ENCODE results near the gene MYO18B.

The MYO18B gene

DNA sequence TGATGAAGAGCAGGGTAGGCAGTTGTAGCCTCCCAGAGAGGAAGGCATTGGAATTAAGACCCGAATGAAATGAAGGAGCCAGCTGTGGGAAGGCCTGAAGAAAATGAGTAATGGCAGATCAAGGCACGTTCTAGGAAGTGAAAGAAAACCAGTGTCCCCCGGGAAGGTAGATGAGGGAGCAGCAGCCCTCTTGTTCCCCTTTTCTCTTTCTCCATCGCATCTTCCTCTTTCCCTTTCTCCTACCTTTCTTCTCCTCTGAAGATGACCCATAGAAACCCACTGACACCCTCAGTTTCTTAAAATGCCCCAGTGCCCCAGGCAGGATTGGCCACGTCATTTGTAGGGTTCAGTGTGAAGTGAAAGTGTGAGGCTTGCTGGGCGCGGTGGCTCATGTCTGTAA, 254.7 kb downstream of the MYO18B start:
- no peak for DNase-seq (ENCODE audit: low spot score)

DNA sequence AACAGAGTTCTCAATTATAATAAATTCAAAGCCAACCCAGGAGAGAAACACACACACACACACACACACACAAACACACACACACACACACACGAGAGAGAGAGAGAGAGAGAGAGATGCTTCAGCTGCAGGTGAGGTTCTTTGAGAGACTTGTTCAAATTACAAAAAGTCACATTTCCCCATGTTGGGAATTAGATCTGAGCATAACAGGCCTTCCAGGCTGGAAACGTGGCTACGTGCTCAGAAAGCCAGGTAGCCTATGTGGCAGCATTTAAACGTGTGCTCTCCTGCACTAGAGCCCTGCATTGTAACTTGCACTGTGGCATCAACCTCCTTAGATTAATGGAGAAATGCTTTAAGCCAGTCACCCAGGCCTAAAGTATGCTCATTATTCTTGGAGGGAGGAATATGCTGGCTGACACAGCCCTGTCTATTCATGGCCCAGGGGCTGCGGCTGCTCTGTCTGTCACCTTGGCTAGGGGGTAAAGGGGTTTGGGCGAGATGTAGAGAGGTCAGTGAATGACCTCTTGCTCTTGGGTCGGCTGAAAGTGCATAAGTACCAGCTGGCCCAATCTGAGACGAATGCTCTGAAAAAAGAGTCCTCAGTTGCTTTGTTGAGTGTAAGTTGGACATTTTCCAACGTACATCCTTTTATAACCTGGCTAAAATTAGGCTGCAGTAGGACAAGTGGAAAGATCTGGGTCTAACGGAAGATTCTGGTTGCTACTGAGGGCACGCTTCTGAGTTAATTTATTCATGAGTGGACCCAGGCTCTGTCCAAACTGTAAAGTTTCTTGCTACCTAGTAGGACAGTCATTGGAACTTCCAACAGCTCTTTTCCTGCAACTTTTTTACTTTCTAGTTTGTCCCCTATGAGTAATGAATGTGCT, 256.1 kb downstream of the MYO18B start:
- DNase-seq (ENCODE audit: low spot score), result no peak

DNA sequence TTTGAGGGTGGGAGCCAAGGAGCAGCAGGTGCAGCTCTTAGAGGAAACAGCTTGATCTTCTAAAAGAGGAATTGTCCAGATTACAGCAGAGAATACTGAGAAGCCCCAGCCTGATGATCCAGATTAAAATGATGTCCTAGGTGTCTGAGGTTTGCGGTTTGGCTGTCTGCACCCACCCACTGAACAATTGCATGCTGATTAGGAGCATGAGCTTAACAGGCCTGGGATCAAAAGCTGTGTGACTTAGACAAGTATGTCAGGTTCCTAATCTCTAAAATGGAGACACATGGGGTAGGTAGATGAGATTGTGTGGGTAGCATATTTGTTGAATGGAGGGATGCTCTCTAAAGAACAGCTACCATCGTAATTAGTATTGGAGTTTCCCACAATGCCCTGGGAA, 260.5 kb downstream of the MYO18B start:
- DNase-seq (ENCODE audit: low spot score), result no peak

- no peak for DNase-seq (ENCODE audit: low spot score)
Measured at GRCh38 chr22:26004477-26004876, 262.5 kb downstream of the MYO18B start.

- DNase-seq (ENCODE audit: low spot score), result no peak
Measured at GRCh38 chr22:26008587-26008986, 266.6 kb downstream of the MYO18B start.

GRCh38 chr22:26016916-26017315, 274.9 kb downstream of the MYO18B start:
- no peak for DNase-seq (ENCODE audit: low spot score)

DNA sequence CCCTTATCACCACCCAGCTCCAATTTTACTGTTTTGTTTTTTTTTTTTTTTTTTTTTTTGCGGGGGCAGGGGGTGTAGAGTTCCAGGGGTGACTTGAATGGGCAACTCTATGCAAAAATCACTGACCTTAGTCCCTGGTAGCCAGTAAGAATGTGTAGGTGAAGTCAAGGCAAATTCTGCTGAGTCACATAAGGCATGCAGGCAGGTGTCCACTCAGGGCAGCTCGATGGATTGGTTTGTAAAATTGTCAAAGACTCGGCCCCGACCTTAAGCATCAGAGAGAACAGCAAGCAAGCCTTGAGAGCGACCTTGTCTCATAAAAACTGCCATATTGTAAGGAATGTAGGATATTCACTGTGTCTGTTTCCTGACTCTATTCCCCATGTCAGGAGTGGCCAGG, 275.9 kb downstream of the MYO18B start:
- no peak for DNase-seq (ENCODE audit: low spot score)

DNA sequence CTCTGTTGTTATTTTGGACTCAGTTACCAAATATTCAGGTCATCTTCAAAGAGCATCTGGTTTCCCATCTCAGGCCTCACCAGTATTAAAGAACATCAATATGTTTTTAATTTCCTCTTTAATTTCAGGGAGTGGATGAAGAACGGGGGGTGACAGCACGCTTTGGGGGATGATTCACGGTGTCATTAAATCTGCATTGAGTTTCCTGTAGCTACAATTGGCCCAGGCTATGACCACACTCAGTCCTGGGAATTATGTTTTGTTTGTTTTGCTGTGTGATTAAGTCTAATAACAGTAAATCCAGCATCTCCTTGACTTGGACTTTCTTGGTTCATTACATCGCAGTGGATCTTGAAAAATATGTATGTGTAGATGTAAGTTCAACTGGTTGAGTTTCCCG, 277.6 kb downstream of the MYO18B start:
- DNase-seq (ENCODE audit: low spot score), result no peak

- DNase-seq (ENCODE audit: low spot score), result no peak
Measured at GRCh38 chr22:26021516-26021915, 279.5 kb downstream of the MYO18B start.

DNA sequence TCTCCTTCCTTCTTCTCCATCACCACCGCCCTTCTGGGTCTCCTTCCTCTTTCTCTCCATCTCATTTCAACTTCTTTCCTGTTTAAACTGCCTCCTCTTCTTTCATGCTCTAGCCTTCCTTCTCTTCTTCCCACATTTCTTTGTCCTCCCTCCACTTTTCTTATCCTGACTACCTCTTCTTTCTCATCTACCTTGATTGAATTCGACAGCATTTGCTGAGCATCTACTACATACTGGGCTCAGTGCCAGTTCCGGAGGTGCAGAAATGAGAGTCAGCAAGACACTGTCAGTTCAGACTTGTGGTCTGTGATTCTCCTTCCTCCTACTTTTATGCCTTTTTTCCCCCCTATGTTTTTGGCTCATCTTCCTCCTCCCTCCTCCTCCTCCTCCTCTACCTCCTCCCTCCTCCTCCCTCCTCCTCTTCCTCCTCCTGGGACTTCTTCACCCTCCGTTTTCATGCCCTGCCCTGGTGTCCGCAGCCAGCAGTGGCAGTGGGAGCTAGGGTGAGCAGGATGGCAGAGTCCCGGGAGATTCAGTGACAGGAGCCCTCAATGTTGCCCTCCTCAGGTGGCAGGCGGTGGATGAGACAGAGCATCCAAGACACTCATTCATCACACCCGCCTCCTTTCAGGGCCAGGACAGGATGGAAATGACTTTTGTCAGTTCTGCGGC, 281.3 kb downstream of the MYO18B start:
- no peak for DNase-seq (ENCODE audit: low spot score)

- DNase-seq (ENCODE audit: low spot score), result no peak
Measured at GRCh38 chr22:26025626-26026025, 283.6 kb downstream of the MYO18B start.

- no peak for DNase-seq (ENCODE audit: low spot score)
Measured at GRCh38 chr22:26027341-26027740, 285.4 kb downstream of the MYO18B start.

GRCh38 chr22:26031641-26032040, 289.7 kb downstream of the MYO18B start:
- DNase-seq (ENCODE audit: low spot score), result no peak

DNA sequence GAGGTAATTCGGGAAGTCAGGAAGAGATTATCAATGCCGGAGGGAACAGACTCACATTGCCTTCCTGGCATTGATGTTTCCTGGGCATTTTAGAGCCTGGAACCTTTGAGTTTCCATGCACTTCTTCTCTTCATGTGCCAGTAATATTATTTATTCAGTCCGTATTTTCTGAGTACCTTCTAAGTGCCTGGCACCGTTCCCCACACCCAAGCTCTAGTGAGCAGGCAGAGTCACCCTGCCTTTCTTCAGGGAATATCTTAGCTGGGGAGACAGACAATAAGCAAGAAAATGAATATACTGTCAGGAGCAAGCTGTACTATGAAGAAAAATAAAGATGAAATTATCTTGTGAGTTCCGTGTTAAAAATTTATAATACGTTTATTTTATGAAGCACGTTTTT, 291.1 kb downstream of the MYO18B start:
- no peak for DNase-seq (ENCODE audit: low spot score)

DNA sequence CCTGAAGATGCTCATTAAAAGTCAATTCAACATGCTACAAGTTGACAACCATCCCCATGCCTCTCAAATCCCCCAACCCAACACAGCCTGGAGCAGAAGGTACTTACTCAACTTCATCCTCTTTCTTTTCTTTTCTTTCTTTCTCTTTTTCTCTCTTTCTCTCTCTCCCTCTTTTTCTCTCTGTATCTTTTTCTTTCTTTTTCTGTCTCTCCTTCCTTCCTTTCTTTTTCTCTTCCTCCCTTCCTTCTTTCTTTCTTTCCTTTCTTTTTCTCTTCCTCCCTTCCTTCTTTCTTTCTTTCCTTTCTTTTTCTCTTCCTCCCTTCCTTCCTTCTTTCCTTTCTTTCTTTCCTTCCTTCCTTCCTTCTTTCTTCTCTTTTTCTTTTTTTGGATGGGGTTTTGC, 291.6 kb downstream of the MYO18B start:
- no peak for DNase-seq (ENCODE audit: low spot score)

DNA sequence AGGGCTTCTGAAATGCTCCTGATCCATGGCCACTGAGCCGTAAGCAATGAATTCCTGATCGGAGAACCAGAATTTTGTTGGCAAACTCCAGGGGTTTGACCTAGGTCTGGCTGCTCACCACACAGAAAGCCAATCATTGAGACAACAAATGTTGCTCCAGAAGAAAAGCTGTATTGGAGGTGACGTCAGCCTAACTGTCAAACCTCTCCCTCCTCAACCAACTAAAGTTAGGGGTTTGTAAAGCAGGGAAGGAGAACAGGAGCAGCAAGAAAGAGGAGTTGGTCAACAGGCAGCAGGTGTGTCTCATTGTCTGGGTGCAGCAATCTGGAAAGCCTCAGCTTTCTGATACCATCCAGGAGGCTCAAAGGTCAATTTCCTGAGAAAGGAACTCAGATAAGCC, 293.5 kb downstream of the MYO18B start:
- DNase-seq (ENCODE audit: low spot score), result no peak

- DNase-seq (ENCODE audit: low spot score), result no peak
Measured at GRCh38 chr22:26038365-26038764, 296.4 kb downstream of the MYO18B start.

- DNase-seq (ENCODE audit: low spot score), result no peak
Measured at GRCh38 chr22:26041931-26042330, 299.9 kb downstream of the MYO18B start.

DNA sequence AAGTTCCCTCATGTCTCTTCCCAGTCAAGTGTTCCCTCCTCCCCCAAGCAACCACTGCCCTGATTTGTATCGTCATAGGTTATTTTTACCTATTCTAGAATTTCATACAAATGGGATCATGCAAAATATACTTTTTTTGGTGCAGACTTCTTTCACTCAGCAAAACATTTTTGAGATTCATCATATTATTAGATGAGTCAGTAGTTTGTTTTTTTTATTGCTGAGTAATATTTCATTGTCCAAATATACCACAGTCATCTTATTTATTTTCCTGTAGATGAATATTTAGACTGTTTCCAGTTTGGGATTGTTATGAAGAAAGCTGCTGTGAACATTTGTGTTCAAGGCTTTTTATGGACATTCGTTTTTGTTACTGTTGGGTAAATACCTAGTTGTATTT, 301.0 kb downstream of the MYO18B start:
- DNase-seq (ENCODE audit: low spot score), result no peak

GRCh38 chr22:26045051-26045450, 303.1 kb downstream of the MYO18B start:
- DNase-seq (ENCODE audit: low spot score), result no peak

- no peak for DNase-seq (ENCODE audit: low spot score)
Measured at GRCh38 chr22:26045860-26046259, 303.9 kb downstream of the MYO18B start.

- DNase-seq (ENCODE audit: low spot score), result no peak
Measured at GRCh38 chr22:26047516-26047915, 305.5 kb downstream of the MYO18B start.

DNA sequence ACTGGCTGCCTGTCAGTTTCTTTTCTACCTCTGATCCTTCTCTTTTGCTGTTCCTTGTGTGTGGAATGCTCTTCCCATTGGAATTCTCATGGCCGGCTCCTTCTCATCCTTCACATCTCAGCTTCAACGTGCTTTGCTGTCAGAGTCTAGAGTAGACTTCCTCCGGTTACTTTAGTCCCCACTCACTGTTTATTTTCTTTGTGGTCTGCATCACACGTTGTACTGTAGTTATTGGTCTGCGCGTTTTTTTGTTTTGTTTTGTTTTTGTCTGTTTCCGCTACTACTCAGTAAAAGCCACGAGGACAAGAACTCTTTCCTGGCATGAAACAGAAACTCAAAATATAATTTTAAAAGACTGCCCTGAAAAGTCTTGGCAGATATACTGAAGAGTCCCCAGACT, 305.9 kb downstream of the MYO18B start:
- no peak for DNase-seq (ENCODE audit: low spot score)

GRCh38 chr22:26050079-26050478, 308.1 kb downstream of the MYO18B start:
- no peak for DNase-seq (ENCODE audit: low spot score)
